Measurements from ENCODE around the gene FUT1. TPM values are rescaled to one million over a fixed set of nuclear protein-coding genes. Genes with fewer than 3 reads are reported as not detected.

FUT1 gene
- total and polyA plus RNA-seq, 9 of the 15 experiments (the other 6 are each of a cell fraction or from before 2014, with no cell fraction given): 2.3 to 18.5 (median 8.8) TPM

GRCh38 chr19:48741129-48741999 is 11.1 kb downstream of the FUT1 start (continued):
- TF ChIP-seq SMARCC2 (IDR thresholded peaks at IDR 0.05; ENCODE audit: low read depth) (no peak), NRF1 (conservative IDR thresholded peaks at IDR 0.05 in 1 of 2, IDR thresholded peaks at IDR 0.05 in 1 of 2) (peak; percentile 51 to 63), ZNF347 (CRISPR knock-in tag; IDR thresholded peaks at IDR 0.05; ENCODE audit: low read depth) (no peak), MECOM (CRISPR knock-in tag; IDR thresholded peaks at IDR 0.05) (no peak), CBX3 (IDR thresholded peaks at IDR 0.05; ENCODE audit: borderline replicate concordance in 1 of 2, low read length in 2 of 2) (0 out of 3 replicates have a peak, but pooled peaks of 1 of the 2 experiments have one; percentile 2), CHAMP1 (IDR thresholded peaks at IDR 0.05) (no peak), JUN (IDR thresholded peaks at IDR 0.05; ENCODE audit: borderline replicate concordance, low read depth, low read length) (no peak), JUN (CRISPR knock-in tag; IDR thresholded peaks at IDR 0.05; ENCODE audit: borderline replicate concordance) (no peak), DNMT1 (IDR thresholded peaks at IDR 0.05) (no peak), NONO (IDR thresholded peaks at IDR 0.05; ENCODE audit: low read depth in 2 of 2, low read length in 1 of 2) (peak in 1 of 2 experiments; percentile 15; a peak in 1 of 4 replicates), SP1 (CRISPR knock-in tag; IDR thresholded peaks at IDR 0.05) (peak; percentile 77; the same call in 1 of the 2 replicates), E2F3 (CRISPR knock-in tag; IDR thresholded peaks at IDR 0.05) (no peak), POLR2B (IDR thresholded peaks at IDR 0.05; ENCODE audit: low read depth, partially characterized antibody) (peak; percentile 33), MCM3 (IDR thresholded peaks at IDR 0.05) (no peak), SMARCA4 (IDR thresholded peaks at IDR 0.05) (peak; percentile 48), NR2C2 (CRISPR knock-in tag; IDR thresholded peaks at IDR 0.05) (no peak), NR2C2 (tag; IDR thresholded peaks at IDR 0.05) (peak; percentile 51; the same call in 1 of the 2 replicates), ZZZ3 (IDR thresholded peaks at IDR 0.05) (no peak), GATAD2B (IDR thresholded peaks at IDR 0.05; ENCODE audit: borderline replicate concordance) (no peak)
- TF ChIP-seq, protein P1, sequence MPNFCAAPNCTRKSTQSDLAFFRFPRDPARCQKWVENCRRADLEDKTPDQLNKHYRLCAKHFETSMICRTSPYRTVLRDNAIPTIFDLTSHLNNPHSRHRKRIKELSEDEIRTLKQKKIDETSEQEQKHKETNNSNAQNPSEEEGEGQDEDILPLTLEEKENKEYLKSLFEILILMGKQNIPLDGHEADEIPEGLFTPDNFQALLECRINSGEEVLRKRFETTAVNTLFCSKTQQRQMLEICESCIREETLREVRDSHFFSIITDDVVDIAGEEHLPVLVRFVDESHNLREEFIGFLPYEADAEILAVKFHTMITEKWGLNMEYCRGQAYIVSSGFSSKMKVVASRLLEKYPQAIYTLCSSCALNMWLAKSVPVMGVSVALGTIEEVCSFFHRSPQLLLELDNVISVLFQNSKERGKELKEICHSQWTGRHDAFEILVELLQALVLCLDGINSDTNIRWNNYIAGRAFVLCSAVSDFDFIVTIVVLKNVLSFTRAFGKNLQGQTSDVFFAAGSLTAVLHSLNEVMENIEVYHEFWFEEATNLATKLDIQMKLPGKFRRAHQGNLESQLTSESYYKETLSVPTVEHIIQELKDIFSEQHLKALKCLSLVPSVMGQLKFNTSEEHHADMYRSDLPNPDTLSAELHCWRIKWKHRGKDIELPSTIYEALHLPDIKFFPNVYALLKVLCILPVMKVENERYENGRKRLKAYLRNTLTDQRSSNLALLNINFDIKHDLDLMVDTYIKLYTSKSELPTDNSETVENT (CRISPR knock-in tag; IDR thresholded peaks at IDR 0.05): no peak
- TF ChIP-seq, protein P2, sequence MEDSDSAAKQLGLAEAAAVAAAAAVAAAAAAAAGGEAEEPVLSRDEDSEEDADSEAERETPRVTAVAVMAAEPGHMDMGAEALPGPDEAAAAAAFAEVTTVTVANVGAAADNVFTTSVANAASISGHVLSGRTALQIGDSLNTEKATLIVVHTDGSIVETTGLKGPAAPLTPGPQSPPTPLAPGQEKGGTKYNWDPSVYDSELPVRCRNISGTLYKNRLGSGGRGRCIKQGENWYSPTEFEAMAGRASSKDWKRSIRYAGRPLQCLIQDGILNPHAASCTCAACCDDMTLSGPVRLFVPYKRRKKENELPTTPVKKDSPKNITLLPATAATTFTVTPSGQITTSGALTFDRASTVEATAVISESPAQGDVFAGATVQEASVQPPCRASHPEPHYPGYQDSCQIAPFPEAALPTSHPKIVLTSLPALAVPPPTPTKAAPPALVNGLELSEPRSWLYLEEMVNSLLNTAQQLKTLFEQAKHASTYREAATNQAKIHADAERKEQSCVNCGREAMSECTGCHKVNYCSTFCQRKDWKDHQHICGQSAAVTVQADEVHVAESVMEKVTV (CRISPR knock-in tag; IDR thresholded peaks at IDR 0.05): no peak

All from K562 (cell line).